Psoas muscle (tissue), 8 donors: ENCODE results near the gene KDM4D. TPM values are rescaled to one million over a fixed set of nuclear protein-coding genes. Genes with fewer than 3 reads are reported as not detected.
"Not testable (repeated sequence)": the region's sequence is repeated elsewhere in the genome, so short reads cannot be mapped to it uniquely, and the experiment has no call there.

Experiments used
- ATAC-seq, 4 donors: fragments of 200-7000 bp; cut with Tn5 transposase; one replicate each; pipeline ENCODE4 v1.9.1; 2020; ENCODE audit warnings: moderate library complexity in 3 of 4, mild to moderate bottlenecking in 2 of 4
- DNase-seq, 2 donors: peaks; one replicate each; pipeline ENCODE4 v3.0.0-alpha.2; 2020
- H3K27ac ChIP-seq: fragments of 200-600 bp; one replicate; pipeline ENCODE4 v1.8.0; 2022
- H3K27me3 ChIP-seq, 3 donors: fragments of 200-600 bp in 1 of 3; one replicate each; pipeline versions ENCODE4 v1.6.1 to v1.8.0; 2013 to 2022; ENCODE audit warnings: low read length in 2 of 3, mild to moderate bottlenecking in 2 of 3, moderate library complexity in 1 of 3; ENCODE audit not compliant: insufficient read depth in 3 of 3
- H3K36me3 ChIP-seq, 2 donors: fragments of 200-600 bp in 1 of 2; one replicate each; pipeline versions ENCODE4 v1.6.1 to v1.8.0; 2013 to 2022; ENCODE audit warnings: low read depth in 1 of 2, mild to moderate bottlenecking in 1 of 2, moderate library complexity in 1 of 2; ENCODE audit not compliant: insufficient read depth in 1 of 2
- H3K4me1 ChIP-seq: fragments of 200-600 bp; one replicate; pipeline ENCODE4 v1.8.0; 2022
- H3K4me3 ChIP-seq: fragments of 200-600 bp; one replicate; pipeline ENCODE4 v1.8.0; 2022; ENCODE audit warnings: mild to moderate bottlenecking
- H3K9me3 ChIP-seq: fragments of 200-600 bp; one replicate; pipeline ENCODE4 v1.8.0; 2022
- CTCF ChIP-seq: fragments of 200-600 bp; IDR thresholded peaks from one replicate; pipeline ENCODE4 v1.8.0; 2022; ENCODE audit warnings: antibody characterized with exemption
- WGBS, 3 donors: extraction: QIAGEN DNeasy Blood & Tissue Kit; methylation state at CpG; one replicate each; pipeline versions ENCODE4 v1.1.6 to v1.1.7; 2013; 5-methylcytosine and 5-hydroxymethylcytosine counted together
- intact Hi-C, 2 donors: fragments of 100-400 bp; cut with DNase I; formaldehyde crosslinking; loops; one replicate each; pipeline versions ENCODE4 v1.11.0 to v1.14.2; 2022
- polyA plus RNA-seq, 3 donors: library from polyadenylated mRNA; stranded (reverse); fragments of 200-250 nt; gene quantifications; one replicate each; pipeline ENCODE4 v1.2.3, GENCODE V29; 2013
- total RNA-seq, 4 donors: library from RNA; stranded (reverse); fragmentation: NEBNext Ultra II Directional in 2 of 4; extraction: Animal tissue kit (Norgen Biotek cat#: 25700) in 2 of 4; gene quantifications; one replicate each; pipeline versions ENCODE4 v1.2.1 to v1.2.4, GENCODE V29; 2021 to 2023
- donor health status: healthy with polysubstance abuse.
- donor health status: DM: no; HTN: no; CAD: no; lungs with moderate emphysema.
- donor health status: Bipolar disorder and iron deficiency.
- donor health status: healthy.
- donor health status: DM: yes; HTN: yes; CAD: no.
- donor health status: DM: no; HTN: no; CAD: no.
- donor health status: DM: no; HTN: no; CAD: no.
- donor health status: DM: yes; HTN: yes; CAD: no.

Gene KDM4D
- total and polyA plus RNA-seq, 7 donors: 0.15 to 0.91 (median 0.60) TPM

- Histone ChIP-seq H3K27me3 (peaks cover 0 to 12% (median 5%) of the 10 kb centered on the region in 3 donors), H3K9me3 (no peaks in the 10 kb centered on the region), H3K27ac (no peak overlapping the region), H3K4me3 (no peak overlapping the region), H3K4me1 (no peaks in the 10 kb centered on the region), H3K36me3 (no peaks in the 10 kb centered on the region)
- peak in 2 of 4 donors; percentile 39 to 57 for ATAC-seq
- no peak for TF ChIP-seq CTCF
- WGBS, 3 donors: 27 to 42% (median 30%) methylated on average over 2 of the region's 2 CpGs
- DNase-seq: no peak
- intact Hi-C loops: no loop called here
Observed at GRCh38 chr11:95035316-95035715, 61.8 kb downstream of the KDM4D start.

GRCh38 chr11:95037356-95038035, 64.0 kb downstream of the KDM4D start:
- Histone ChIP-seq H3K27me3 (peaks cover 0 to 13% (median 5%) of the 10 kb centered on the region in 3 donors), H3K4me3 (peak overlapping the region; percentile 37)
- H3K27ac ChIP-seq, H3K36me3 ChIP-seq, intact Hi-C loops, H3K4me1 ChIP-seq, H3K9me3 ChIP-seq: not testable (repeated sequence)
- ATAC-seq (peak in 2 of 4 donors; percentile 35 to 37), DNase-seq (peak in 1 of 2 donors; percentile 52)
- WGBS, 3 donors: 19 to 25% (median 19%) methylated on average over 52 to 71 of the region's 71 CpGs

GRCh38 chr11:95042239-95042638, 68.7 kb downstream of the KDM4D start:
- no peak overlapping the region for H3K27ac ChIP-seq
- no peaks in the 10 kb centered on the region for H3K36me3 ChIP-seq
- DNase-seq: no peak
- 98 to 100% (median 100%) methylated on average over 1 of the region's 1 CpG for WGBS, 3 donors
- H3K4me3 ChIP-seq: no peak overlapping the region
- H3K9me3 ChIP-seq: no peaks in the 10 kb centered on the region
- intact Hi-C loops: no loop called here
- ATAC-seq: no peak
- TF ChIP-seq CTCF: no peak
- H3K27me3 ChIP-seq: peaks cover 0 to 16% (median 5%) of the 10 kb centered on the region in 3 donors
- H3K4me1 ChIP-seq: no peaks in the 10 kb centered on the region

- H3K27me3 ChIP-seq: peaks cover 0 to 10% (median 3%) of the 10 kb centered on the region in 3 donors
- H3K9me3 ChIP-seq: no peaks in the 10 kb centered on the region
- no peak for TF ChIP-seq CTCF
- WGBS, 3 donors: 72 to 87% (median 80%) methylated on average over 3 of the region's 3 CpGs
- H3K36me3 ChIP-seq: no peaks in the 10 kb centered on the region
- DNase-seq: no peak
- ATAC-seq: no peak
- H3K4me3 ChIP-seq: no peak overlapping the region
- H3K4me1 ChIP-seq: no peaks in the 10 kb centered on the region
- no peak overlapping the region for H3K27ac ChIP-seq
- intact Hi-C loops: no loop called here
Observed at GRCh38 chr11:95042906-95043305, 69.4 kb downstream of the KDM4D start.

- Histone ChIP-seq H3K4me3 (no peak overlapping the region), H3K4me1 (no peaks in the 10 kb centered on the region), H3K27ac (no peak overlapping the region), H3K27me3 (peaks cover 0 to 4% (median 0%) of the 10 kb centered on the region in 3 donors), H3K36me3 (no peaks in the 10 kb centered on the region), H3K9me3 (no peaks in the 10 kb centered on the region)
- DNase-seq (no peak), ATAC-seq (no peak)
- TF ChIP-seq CTCF: no peak
- intact Hi-C loops: no loop called here
- WGBS, 3 donors: 57 to 71% (median 60%) methylated on average over 4 of the region's 4 CpGs
Observed at GRCh38 chr11:95044010-95044409, 70.5 kb downstream of the KDM4D start.
